Keratinocyte (primary cell): Measurements from ENCODE around the gene NAA10. TPM values are rescaled to one million over a fixed set of nuclear protein-coding genes. Genes with fewer than 3 reads are reported as not detected.

Experiments
- DNase-seq: peaks from one replicate; pipeline ENCODE4 v3.0.0-alpha.2; 2011; ENCODE audit warnings: low read depth, missing footprints, low spot score
- FAIRE-seq: peaks from 2 replicates; lab custom pipeline; 2011; peaks lifted over from hg19 to GRCh38; lab: Jason Lieb, UNC
- H2AFZ ChIP-seq: 2 replicates; pipeline ENCODE4 v1.6.0; 2012; ENCODE audit warnings: low read length, control low read depth, inconsistent platforms; ENCODE audit not compliant: control insufficient read depth
- H3K27ac ChIP-seq: 2 replicates; pipeline ENCODE4 v1.5.1; 2011; ENCODE audit warnings: low read length; ENCODE audit not compliant: control insufficient read depth, insufficient read depth
- H3K27me3 ChIP-seq: 3 replicates; pipeline ENCODE4 v1.6.0; 2011; ENCODE audit warnings: low read length; ENCODE audit not compliant: control insufficient read depth, insufficient read depth; ENCODE audit errors: extremely low read depth
- H3K36me3 ChIP-seq, 2 experiments: 2 replicates in 1 of 2; 3 replicates in 1 of 2; pipeline ENCODE4 v1.5.1; 2011; ENCODE audit warnings: low read length in 2 of 2, mild to moderate bottlenecking in 1 of 2; ENCODE audit not compliant: control insufficient read depth in 2 of 2, insufficient read depth in 2 of 2; ENCODE audit errors: extremely low read depth in 1 of 2
- H3K4me1 ChIP-seq: 3 replicates; pipeline ENCODE4 v1.5.1; 2011; ENCODE audit warnings: low read length; ENCODE audit not compliant: control insufficient read depth, insufficient read depth; ENCODE audit errors: extremely low read depth
- H3K4me2 ChIP-seq: 3 replicates; pipeline ENCODE4 v1.6.0; 2011; ENCODE audit warnings: low read depth, low read length; ENCODE audit not compliant: control insufficient read depth, insufficient read depth; ENCODE audit errors: extremely low read depth
- H3K4me3 ChIP-seq, 3 experiments: fragments of 200-600 bp in 1 of 3; sonication (generic) in 1 of 3; 2 replicates in 2 of 3; 3 replicates in 1 of 3; pipeline ENCODE4 v1.5.1; 2011 to 2016; ENCODE audit warnings: low read length in 3 of 3, mild to moderate bottlenecking in 3 of 3, control low read depth in 2 of 3, inconsistent platforms in 1 of 3, low read depth in 1 of 3, mixed read lengths in 1 of 3, mixed run types in 1 of 3, moderate library complexity in 1 of 3; ENCODE audit not compliant: control insufficient read depth in 2 of 3, insufficient read depth in 2 of 3; ENCODE audit errors: extremely low read depth in 1 of 3
- H3K79me2 ChIP-seq: 2 replicates; pipeline ENCODE4 v1.6.0; 2012; ENCODE audit warnings: low read length; ENCODE audit not compliant: control insufficient read depth, insufficient read depth
- H3K9ac ChIP-seq: 3 replicates; pipeline ENCODE4 v1.6.0; 2011; ENCODE audit warnings: low read length; ENCODE audit not compliant: control insufficient read depth, insufficient read depth; ENCODE audit errors: extremely low read depth
- H3K9me1 ChIP-seq: 3 replicates; pipeline ENCODE4 v1.6.0; 2011; ENCODE audit warnings: low read length; ENCODE audit not compliant: control insufficient read depth, insufficient read depth; ENCODE audit errors: extremely low read depth
- H3K9me3 ChIP-seq: 2 replicates; pipeline ENCODE4 v1.5.1; 2012; ENCODE audit warnings: low read depth, low read length; ENCODE audit not compliant: control insufficient read depth
- H4K20me1 ChIP-seq: 3 replicates; pipeline ENCODE4 v1.6.0; 2011; ENCODE audit warnings: low read length; ENCODE audit not compliant: control insufficient read depth, insufficient read depth; ENCODE audit errors: extremely low read depth
- CTCF ChIP-seq, 3 experiments: IDR thresholded peaks in 1 of 3; conservative IDR thresholded peaks in 1 of 3; optimal IDR thresholded peaks in 1 of 3; 2 replicates in 2 of 3; 3 replicates in 1 of 3; pipeline versions ENCODE3 to v1.5.1; 2011; ENCODE audit warnings: low read length in 3 of 3, mild to moderate bottlenecking in 3 of 3, moderate library complexity in 2 of 3, control low read depth in 1 of 3, inconsistent platforms in 1 of 3; ENCODE audit not compliant: insufficient read depth in 2 of 3; ENCODE audit errors: extremely low read depth in 1 of 3
- EZH2 ChIP-seq: IDR thresholded peaks from one replicate; pipeline ENCODE4 v1.6.1; 2012; ENCODE audit warnings: inconsistent platforms, mild to moderate bottlenecking, low read length, moderate library complexity
- dilution Hi-C: fragments of 300-500 bp; cut with MboI; formaldehyde crosslinking; loops from one replicate; pipeline ENCODE4 v1.7.0; 2020; ENCODE audit warnings: low sequenced_read_pairs; ENCODE audit not compliant: extremely low pct_ligation_motif_present
- polyA plus RNA-seq, 5 experiments: library from polyadenylated mRNA; depleted of rRNA in 3 of 5; stranded (reverse) in 3 of 5; stranded (forward) in 1 of 5; unstranded in 1 of 5; fragments of >200 nt; gene quantifications; 1 replicate in 1 of 5; 2 replicates in 3 of 5; 3 replicates in 1 of 5; pipeline versions ENCODE4 v1.2.1 to v1.2.3, GENCODE V29; 2011 to 2012; ENCODE audit warnings: missing spikeins in 2 of 5, low read depth in 1 of 5, low replicate concordance in 1 of 5

Gene NAA10
- polyA plus RNA-seq, 1 donor (not counting 4 experiments of a cell fraction or from before 2014, with no cell fraction given) = 103 TPM

GRCh38 chrX:153959649-153960048, 24.8 kb upstream of the NAA10 start:
- no peaks in the 10 kb centered on the region for H3K4me1 ChIP-seq
- no peaks in the 10 kb centered on the region for H4K20me1 ChIP-seq
- TF ChIP-seq EZH2 (no peak), CTCF (optimal IDR thresholded peaks at IDR 0.05 in 1 of 3, IDR thresholded peaks at IDR 0.05 in 1 of 3, conservative IDR thresholded peaks at IDR 0.05 in 1 of 3; ENCODE audit: extremely low read depth in 1 of 3, insufficient read depth in 2 of 3, low read length in 3 of 3) (no peak)
- H3K79me2 ChIP-seq = peaks cover 17% of the 10 kb centered on the region
- H3K27me3 ChIP-seq = no peaks in the 10 kb centered on the region
- H3K9me3 ChIP-seq = no peaks in the 10 kb centered on the region
- no peak overlapping the region for H3K9ac ChIP-seq
- no peak overlapping the region for H3K4me3 ChIP-seq
- DNase-seq (no peak), FAIRE-seq (no peak)
- no peak overlapping the region for H2AFZ ChIP-seq
- dilution Hi-C loops = no loop called here
- no peak overlapping the region for H3K27ac ChIP-seq
- H3K9me1 ChIP-seq = no peaks in the 10 kb centered on the region
- no peak overlapping the region for H3K4me2 ChIP-seq
- peaks cover 23 to 55% of the 10 kb centered on the region in 2 experiments for H3K36me3 ChIP-seq

- Histone ChIP-seq H3K9me3 (no peaks in the 10 kb centered on the region), H3K27me3 (no peaks in the 10 kb centered on the region), H3K9ac (no peak overlapping the region), H4K20me1 (no peaks in the 10 kb centered on the region), H3K27ac (no peak overlapping the region), H2AFZ (no peak overlapping the region), H3K4me1 (no peaks in the 10 kb centered on the region), H3K9me1 (no peaks in the 10 kb centered on the region), H3K36me3 (peaks cover 21 to 59% of the 10 kb centered on the region in 2 experiments), H3K4me3 (no peak overlapping the region), H3K4me2 (no peak overlapping the region), H3K79me2 (peaks cover 8% of the 10 kb centered on the region)
- FAIRE-seq = no peak
- no peak for TF ChIP-seq EZH2
- no peak for TF ChIP-seq CTCF (optimal IDR thresholded peaks at IDR 0.05 in 1 of 3, IDR thresholded peaks at IDR 0.05 in 1 of 3, conservative IDR thresholded peaks at IDR 0.05 in 1 of 3; ENCODE audit: extremely low read depth in 1 of 3, insufficient read depth in 2 of 3, low read length in 3 of 3)
- dilution Hi-C loops = no loop called here
- DNase-seq = no peak
Observed at GRCh38 chrX:153958605-153959004, 23.8 kb upstream of the NAA10 start.
